Neural crest cell (in vitro differentiated cells): ENCODE measurements around the gene EOGT. TPM values are rescaled to one million over a fixed set of nuclear protein-coding genes. Genes with fewer than 3 reads are reported as not detected.

Experiments
- DNase-seq: peaks from one replicate; pipeline ENCODE4 v3.0.0; 2021; ENCODE audit warnings: low read depth, mixed read lengths, low spot score
- H3K27ac Mint-ChIP-seq: one replicate; pipeline ENCODE4 v1.8.0; 2021; ENCODE audit warnings: mild to moderate bottlenecking, mixed read lengths; ENCODE audit not compliant: unreplicated experiment
- H3K27me3 Mint-ChIP-seq: 2 replicates; pipeline ENCODE4 v1.8.0; 2021; ENCODE audit warnings: low read depth, mild to moderate bottlenecking, mixed read lengths
- H3K36me3 Mint-ChIP-seq: 2 replicates; pipeline ENCODE4 v1.8.0; 2021; ENCODE audit warnings: low read depth, mild to moderate bottlenecking, mixed read lengths
- H3K4me1 Mint-ChIP-seq: 2 replicates; pipeline ENCODE4 v1.8.0; 2021; ENCODE audit warnings: mixed read lengths
- H3K4me3 Mint-ChIP-seq: one replicate; pipeline ENCODE4 v1.8.0; 2021; ENCODE audit warnings: mild to moderate bottlenecking, mixed read lengths
- H3K9me3 Mint-ChIP-seq: 2 replicates; pipeline ENCODE4 v1.8.0; 2021; ENCODE audit warnings: mixed read lengths
- total RNA-seq: library from RNA; stranded (reverse); gene quantifications from 2 replicates; pipeline ENCODE4 v1.2.1, GENCODE V29; 2021
- TF ChIP-seq, protein P1 (sequence below): fragments of 200-600 bp; sonication (generic); conservative IDR thresholded peaks from 2 replicates; pipeline ENCODE4 v1.5.0; 2021; ENCODE audit warnings: antibody characterized with exemption, mild to moderate bottlenecking

EOGT gene
- total RNA-seq, 1 donor from 2014 or later = 16.2 TPM

DNA sequence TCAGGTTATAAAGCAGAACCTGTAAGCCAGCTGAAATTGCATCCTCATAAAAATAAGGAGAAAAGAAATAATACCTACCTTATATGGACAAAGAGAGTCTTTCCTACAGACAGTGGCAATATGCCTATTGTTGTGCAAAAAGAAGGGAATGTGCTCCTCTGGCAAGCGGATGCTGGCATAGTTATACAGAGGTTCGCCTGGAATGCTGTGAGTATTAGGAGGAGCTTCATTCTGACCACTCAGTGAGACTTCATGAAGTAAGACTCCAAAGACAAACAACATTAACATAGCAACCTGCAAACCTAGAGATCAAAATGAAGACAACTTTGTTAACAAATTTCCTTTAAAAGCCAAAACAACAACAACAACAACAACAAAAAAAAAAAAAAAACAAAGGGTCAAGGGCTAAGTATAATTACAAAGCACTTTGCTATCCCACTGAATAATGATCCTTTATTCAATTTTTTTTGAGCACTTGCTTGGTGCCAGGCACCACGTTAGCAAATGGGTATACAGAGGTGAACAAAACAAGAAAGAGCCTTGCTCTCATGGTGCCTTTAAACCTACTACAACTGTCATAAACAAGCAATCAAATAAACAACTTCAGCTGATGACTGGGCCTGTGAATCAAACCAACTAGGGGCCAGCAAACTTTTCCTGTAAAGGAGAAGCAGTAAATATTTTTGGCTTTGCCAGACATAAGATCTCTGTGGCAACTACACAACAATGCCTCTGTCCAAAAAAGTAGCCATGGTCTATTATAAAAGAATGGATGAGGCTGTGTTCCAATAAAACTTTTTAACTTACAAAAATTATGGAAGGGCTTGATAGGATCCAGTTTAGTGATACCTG is 3.7 kb downstream of the EOGT start:
- Mint-ChIP-seq H3K36me3 (peaks cover 7% of the 10 kb centered on the region), H3K9me3 (no peaks in the 10 kb centered on the region), H3K27ac (no peak overlapping the region), H3K4me3 (peak overlapping the region; percentile 17), H3K4me1 (peaks cover 52% of the 10 kb centered on the region), H3K27me3 (no peaks in the 10 kb centered on the region)
- no peak for DNase-seq
- TF ChIP-seq, protein P1, sequence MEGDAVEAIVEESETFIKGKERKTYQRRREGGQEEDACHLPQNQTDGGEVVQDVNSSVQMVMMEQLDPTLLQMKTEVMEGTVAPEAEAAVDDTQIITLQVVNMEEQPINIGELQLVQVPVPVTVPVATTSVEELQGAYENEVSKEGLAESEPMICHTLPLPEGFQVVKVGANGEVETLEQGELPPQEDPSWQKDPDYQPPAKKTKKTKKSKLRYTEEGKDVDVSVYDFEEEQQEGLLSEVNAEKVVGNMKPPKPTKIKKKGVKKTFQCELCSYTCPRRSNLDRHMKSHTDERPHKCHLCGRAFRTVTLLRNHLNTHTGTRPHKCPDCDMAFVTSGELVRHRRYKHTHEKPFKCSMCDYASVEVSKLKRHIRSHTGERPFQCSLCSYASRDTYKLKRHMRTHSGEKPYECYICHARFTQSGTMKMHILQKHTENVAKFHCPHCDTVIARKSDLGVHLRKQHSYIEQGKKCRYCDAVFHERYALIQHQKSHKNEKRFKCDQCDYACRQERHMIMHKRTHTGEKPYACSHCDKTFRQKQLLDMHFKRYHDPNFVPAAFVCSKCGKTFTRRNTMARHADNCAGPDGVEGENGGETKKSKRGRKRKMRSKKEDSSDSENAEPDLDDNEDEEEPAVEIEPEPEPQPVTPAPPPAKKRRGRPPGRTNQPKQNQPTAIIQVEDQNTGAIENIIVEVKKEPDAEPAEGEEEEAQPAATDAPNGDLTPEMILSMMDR = no peak

DNA sequence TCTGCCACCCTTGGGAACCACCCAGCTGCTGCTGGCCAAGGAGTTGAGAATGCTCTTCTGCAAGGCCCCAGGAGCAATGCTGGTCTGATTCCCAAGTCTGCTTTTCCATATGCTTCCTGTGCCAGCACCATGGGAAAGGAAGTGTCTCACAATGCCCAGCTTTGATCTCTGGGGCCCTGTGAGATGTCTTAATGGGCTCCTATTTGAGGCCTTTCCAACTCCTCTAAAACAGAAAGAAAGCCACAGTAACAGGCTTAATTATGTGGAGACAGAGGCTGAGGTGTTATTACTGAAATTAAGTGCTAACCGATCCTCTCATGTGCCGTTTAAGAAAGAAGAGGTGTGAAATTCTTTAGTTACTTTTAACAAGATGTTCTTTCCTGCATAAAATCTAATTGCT is 4.5 kb downstream of the EOGT start:
- Mint-ChIP-seq H3K27ac (peak overlapping the region; percentile 54), H3K4me3 (peak overlapping the region; percentile 45), H3K27me3 (no peaks in the 10 kb centered on the region), H3K36me3 (peaks cover 9% of the 10 kb centered on the region), H3K9me3 (no peaks in the 10 kb centered on the region), H3K4me1 (peaks cover 47% of the 10 kb centered on the region)
- DNase-seq = no peak
- TF ChIP-seq, protein P1 = no peak

DNA sequence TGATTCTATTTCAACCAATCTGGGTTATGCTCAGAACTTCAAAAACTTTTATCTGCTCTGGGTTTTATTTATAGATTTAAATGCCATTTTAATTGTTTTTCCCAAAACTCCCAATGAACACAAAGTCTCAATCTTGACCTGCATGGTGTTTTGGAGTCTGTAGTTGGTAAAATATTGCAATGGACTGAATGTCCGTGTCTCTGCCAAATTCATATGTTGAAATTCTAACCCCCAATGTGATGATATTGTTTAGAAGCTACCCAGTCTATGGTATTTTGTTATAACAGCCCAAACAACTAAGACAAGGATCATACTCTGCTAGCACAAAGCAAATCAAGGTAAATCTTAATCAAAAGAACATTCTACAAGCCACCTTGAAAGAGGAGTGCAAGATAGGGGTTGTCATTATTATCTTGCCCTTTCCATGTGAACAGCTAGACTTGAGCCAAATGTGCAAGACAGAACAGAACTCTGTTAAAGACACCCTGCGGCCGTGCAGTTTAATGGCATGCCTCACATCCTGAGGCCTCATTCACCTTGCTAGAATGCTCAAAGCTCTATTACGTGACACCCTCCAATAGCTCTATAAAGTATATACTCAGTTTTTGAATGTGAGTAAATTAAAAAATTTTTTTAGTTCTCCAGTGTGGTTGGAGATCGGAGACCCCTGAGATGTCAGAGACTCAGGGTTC is 7.5 kb downstream of the EOGT start:
- peaks cover 14% of the 10 kb centered on the region for H3K36me3 Mint-ChIP-seq
- H3K27ac Mint-ChIP-seq = no peak overlapping the region
- peaks cover 30% of the 10 kb centered on the region for H3K4me1 Mint-ChIP-seq
- no peaks in the 10 kb centered on the region for H3K9me3 Mint-ChIP-seq
- H3K4me3 Mint-ChIP-seq = no peak overlapping the region
- TF ChIP-seq, protein P1 = no peak
- DNase-seq = no peak
- H3K27me3 Mint-ChIP-seq = no peaks in the 10 kb centered on the region

GRCh38 chr3:69005071-69005790 is 8.3 kb downstream of the EOGT start:
- no peak overlapping the region for H3K27ac Mint-ChIP-seq
- H3K36me3 Mint-ChIP-seq = peaks cover 14% of the 10 kb centered on the region
- H3K9me3 Mint-ChIP-seq = no peaks in the 10 kb centered on the region
- H3K4me1 Mint-ChIP-seq = peaks cover 23% of the 10 kb centered on the region
- H3K4me3 Mint-ChIP-seq = no peak overlapping the region
- H3K27me3 Mint-ChIP-seq = no peaks in the 10 kb centered on the region
- DNase-seq = no peak
- TF ChIP-seq, protein P1 = no peak

- H3K27ac Mint-ChIP-seq = no peak overlapping the region
- peaks cover 12% of the 10 kb centered on the region for H3K4me1 Mint-ChIP-seq
- no peaks in the 10 kb centered on the region for H3K9me3 Mint-ChIP-seq
- no peaks in the 10 kb centered on the region for H3K27me3 Mint-ChIP-seq
- H3K4me3 Mint-ChIP-seq = no peak overlapping the region
- peaks cover 14% of the 10 kb centered on the region for H3K36me3 Mint-ChIP-seq
- no peak for DNase-seq
- TF ChIP-seq, protein P1 = no peak
Measured at GRCh38 chr3:69004138-69004537, 9.3 kb downstream of the EOGT start.
